NAMALWA (cell line): ENCODE results near the gene HOXC9.
A peak's percentile ranks its signal among the peaks of the same experiment; 100 is the strongest.

Experiments used
- DNase-seq: peaks from one replicate; pipeline ENCODE4 v3.0.0-alpha.2; 2015; ENCODE audit warnings: low spot score

Gene HOXC9

GRCh38 chr12:54028314-54029201 lies 28.6 kb downstream of the HOXC9 start, which contains the start of gene HOXC6:
HOXC6 (plus strand) TSS chr12:54028440; CDS start chr12:54028522, 82 bp downstream.
- peak; percentile 56 for DNase-seq

DNA sequence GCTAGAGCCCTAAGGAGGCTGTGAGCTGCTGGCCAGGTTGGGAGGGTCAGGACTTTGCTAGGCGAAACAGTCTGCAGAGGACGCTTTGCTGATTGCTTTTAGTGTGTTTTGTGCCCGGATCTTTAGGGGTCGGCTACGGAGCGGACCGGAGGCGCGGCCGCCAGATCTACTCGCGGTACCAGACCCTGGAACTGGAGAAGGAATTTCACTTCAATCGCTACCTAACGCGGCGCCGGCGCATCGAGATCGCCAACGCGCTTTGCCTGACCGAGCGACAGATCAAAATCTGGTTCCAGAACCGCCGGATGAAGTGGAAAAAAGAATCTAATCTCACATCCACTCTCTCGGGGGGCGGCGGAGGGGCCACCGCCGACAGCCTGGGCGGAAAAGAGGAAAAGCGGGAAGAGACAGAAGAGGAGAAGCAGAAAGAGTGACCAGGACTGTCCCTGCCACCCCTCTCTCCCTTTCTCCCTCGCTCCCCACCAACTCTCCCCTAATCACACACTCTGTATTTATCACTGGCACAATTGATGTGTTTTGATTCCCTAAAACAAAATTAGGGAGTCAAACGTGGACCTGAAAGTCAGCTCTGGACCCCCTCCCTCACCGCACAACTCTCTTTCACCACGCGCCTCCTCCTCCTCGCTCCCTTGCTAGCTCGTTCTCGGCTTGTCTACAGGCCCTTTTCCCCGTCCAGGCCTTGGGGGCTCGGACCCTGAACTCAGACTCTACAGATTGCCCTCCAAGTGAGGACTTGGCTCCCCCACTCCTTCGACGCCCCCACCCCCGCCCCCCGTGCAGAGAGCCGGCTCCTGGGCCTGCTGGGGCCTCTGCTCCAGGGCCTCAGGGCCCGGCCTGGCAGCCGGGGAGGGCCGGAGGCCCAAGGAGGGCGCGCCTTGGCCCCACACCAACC lies 29.8 kb downstream of the HOXC9 start:
- no peak for DNase-seq

DNA sequence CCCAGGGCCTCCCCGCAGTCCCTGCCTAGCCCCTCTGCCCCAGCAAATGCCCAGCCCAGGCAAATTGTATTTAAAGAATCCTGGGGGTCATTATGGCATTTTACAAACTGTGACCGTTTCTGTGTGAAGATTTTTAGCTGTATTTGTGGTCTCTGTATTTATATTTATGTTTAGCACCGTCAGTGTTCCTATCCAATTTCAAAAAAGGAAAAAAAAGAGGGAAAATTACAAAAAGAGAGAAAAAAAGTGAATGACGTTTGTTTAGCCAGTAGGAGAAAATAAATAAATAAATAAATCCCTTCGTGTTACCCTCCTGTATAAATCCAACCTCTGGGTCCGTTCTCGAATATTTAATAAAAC lies 30.5 kb downstream of the HOXC9 start:
- no peak for DNase-seq

GRCh38 chr12:54030889-54031471 lies 31.0 kb downstream of the HOXC9 start:
- DNase-seq: no peak

- DNase-seq: no peak
These were observed 31.5 kb downstream of the HOXC9 start for GRCh38 chr12:54031480-54031879.

DNA sequence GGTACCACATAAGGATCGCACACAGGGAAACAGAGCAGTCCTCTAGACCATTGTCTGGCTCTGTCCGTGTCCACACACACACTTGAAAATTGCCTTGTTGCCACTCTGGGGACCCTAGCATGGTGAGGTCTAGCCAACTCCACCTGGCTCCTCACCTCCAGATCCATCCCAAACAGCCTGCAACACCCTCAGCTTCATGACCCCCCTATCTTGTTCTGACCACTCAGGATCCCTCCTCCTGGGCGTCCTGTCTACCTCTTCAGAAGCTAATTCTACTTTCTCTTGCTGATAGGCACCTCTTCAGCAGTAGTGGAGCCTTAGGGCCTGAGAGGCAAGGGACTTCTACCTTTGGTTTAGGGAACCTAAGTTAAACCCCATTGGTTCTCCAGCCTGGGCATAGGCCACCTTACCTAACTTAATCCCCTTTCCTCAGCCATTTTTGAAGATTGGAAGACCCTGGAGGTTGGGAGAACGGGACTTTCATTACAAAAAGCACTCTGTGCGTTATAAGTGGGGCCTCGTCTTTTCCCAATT lies 32.2 kb downstream of the HOXC9 start:
- no peak for DNase-seq

DNA sequence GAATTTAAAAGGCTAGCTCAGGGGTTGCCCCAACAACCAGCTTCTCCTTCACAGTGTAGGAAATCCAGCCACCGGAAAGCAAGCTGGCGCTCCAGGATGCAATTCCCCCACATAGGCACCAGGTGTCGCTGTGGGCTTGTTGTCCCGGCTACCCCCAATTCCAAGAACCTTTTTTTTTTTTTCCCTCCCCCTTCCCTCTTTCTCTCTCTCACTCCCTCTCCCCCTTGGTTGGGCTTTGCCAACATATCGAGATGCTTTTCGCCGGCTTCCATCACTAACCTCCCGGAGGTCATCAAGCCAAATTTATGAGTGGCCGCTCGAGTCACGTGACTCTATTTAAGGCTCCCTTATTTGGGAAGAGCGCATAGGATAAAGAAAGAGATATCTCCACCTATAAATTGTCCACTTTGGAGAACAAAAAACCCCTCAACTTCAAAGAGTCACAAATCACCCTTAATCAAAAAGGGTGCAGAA lies 32.7 kb downstream of the HOXC9 start, which contains the start of gene HOXC5:
HOXC5 (plus strand) TSS at position 424 of the 474 bp plus-strand sequence. CDS start 73 bp downstream, outside the sequence.
- DNase-seq: peak; percentile 73

DNA sequence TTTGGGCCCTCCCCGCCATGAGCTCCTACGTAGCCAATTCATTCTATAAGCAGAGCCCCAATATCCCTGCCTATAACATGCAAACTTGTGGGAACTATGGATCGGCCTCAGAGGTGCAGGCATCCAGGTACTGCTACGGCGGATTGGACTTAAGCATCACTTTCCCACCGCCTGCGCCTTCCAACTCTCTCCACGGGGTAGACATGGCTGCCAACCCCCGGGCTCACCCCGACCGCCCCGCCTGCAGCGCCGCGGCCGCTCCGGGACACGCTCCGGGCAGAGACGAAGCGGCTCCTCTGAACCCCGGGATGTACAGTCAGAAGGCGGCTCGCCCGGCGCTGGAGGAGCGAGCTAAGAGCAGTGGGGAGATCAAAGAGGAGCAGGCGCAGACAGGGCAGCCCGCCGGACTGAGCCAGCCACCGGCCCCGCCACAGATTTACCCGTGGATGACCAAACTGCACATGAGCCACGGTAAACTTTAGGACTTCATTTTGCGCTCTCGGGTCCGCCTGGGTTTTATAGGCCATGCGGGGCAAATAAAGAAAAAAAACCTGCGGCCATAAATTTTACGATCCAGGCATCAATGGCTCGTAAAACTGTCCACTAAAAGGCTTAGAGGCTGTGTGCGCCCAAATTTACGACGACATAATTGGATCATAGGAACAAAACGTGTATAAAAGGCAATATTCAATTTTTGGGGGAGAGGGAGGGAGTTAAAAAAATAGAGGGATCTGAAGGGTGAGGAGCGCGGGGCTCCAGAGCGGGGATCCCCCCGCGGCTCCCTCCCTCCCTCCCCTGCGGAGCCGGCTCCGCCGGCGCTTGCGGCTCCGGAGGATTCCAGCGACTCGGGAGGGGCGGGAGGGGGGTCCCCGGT lies 33.4 kb downstream of the HOXC9 start:
- no peak for DNase-seq

GRCh38 chr12:54033980-54034784 lies 34.2 kb downstream of the HOXC9 start:
- no peak for DNase-seq

DNA sequence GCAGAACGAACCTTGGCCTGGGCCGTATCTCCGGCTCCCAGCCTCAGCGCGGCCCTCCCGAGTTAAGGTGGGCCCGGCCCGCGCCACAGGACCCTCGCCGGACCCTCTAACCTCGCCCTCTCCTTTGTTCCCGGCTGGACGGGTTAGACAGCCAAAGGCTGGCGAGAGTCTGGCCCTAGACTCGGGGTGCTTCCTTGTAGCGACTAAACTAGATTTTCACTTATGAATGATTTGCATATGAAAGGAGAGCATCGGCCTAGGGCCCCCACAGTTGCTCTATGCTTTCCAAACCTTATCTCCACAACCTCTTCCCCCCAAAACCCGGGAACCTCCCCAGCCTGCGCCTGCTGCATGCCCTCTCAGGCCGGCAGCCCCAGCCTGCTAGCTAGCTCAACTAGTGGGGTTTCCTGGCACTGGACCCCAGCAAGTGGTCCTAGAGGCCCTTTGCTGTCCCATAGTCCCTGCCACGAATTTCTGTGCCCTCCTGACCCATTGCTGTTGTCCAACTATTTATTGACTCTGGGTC lies 34.9 kb downstream of the HOXC9 start:
- DNase-seq: no peak

DNA sequence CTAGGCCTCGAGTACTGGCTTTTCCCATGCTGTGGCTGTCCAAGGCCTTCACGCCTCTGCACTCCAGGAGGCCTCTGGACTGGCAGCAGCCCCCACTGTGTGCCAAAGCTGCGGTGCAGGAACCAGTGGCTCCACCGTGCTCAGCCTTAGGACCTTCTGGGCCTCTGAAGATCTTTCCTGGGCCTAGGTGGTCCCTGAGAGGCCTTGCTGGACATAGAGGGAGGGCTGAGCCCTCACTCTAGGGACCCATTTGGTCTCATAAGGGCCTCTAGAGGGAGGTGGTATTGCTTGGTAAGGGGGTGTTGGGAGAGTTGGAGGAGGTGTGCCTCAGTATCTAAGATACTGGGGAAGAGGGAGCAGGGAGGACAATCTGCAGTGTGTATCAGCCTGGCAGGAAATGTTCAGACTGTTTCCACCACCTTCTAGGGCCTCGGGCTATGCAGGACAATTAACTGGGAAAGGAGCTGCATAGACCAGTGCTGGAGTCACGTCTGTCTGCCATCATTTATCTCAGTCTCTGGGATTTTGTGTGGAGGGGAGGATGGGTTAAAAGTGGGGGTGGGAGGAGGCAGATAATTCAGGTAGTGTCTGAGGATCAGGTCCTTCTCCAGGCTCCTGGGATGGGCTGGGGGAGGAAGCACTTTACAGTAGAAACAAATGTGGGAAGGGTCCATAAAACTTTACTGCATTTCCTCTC lies 35.8 kb downstream of the HOXC9 start:
- DNase-seq: no peak

DNA sequence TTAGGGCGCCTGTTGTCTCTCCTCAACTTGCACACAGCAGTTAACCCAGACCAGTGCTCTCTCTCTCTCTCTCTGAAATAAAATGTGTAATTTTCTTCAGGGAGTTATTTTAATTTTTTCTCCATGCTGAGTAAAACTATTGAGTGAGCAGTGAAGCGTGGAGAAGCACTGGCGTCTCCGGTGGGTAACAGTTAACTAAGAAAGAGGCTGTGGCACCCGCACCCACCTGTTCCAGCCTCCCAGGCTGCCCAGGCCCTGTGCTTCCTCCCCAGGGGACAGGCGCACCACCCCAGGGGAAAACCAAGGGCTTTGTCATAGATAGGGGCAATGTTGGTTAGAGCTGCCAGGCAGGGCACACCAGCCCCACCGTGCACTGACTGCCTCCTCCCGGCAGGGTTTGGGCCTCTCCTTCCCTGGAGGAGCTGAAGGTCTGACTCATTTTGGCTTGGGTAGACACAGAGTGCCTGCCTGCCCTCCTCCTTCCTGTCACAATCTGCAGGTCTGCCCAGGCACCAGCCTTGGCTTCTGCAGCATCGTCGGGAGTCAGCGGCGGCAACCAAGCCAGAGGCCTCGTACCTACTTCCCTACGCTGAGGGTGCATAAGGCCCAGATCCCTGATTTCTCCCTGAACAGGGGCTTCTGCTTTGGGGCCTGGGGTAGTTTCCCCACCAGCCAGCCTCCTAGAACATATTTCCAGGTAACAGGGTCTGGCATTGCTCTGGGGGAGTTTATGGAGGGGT lies 36.8 kb downstream of the HOXC9 start:
- peak; percentile 53 for DNase-seq

- DNase-seq: no peak
These were observed 37.7 kb downstream of the HOXC9 start for GRCh38 chr12:54037360-54038283.

DNA sequence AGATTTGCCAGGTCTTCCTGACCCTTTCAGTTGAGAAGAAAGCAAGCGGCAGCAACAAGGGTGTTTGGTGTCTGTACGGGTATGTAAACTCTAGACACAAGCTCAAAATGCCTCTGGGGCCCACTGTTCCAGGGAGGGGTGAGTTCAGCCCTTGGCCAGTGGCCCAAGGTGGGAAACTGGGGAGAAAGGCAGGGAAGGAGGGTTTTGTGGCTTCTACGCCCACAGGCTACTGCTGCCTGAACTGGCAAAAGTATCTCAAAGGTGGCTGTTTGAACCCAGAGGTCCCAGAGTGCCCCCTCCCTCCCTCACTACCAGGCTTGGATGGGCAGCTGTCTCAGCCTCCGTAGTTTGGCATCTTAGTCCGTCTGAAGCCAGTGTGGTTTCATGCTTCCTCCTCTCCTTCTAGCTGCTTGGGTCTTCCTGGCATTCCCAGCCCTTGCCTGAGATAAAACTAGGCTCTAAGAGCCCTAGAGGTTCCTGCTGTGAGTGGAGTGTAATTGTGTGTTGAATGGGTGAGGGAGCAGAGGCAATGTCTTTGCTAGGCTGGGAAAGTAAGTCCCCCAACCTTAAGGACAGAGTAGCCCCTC lies 38.4 kb downstream of the HOXC9 start:
- no peak for DNase-seq

GRCh38 chr12:54038871-54039414 lies 39.0 kb downstream of the HOXC9 start:
- DNase-seq: no peak

DNA sequence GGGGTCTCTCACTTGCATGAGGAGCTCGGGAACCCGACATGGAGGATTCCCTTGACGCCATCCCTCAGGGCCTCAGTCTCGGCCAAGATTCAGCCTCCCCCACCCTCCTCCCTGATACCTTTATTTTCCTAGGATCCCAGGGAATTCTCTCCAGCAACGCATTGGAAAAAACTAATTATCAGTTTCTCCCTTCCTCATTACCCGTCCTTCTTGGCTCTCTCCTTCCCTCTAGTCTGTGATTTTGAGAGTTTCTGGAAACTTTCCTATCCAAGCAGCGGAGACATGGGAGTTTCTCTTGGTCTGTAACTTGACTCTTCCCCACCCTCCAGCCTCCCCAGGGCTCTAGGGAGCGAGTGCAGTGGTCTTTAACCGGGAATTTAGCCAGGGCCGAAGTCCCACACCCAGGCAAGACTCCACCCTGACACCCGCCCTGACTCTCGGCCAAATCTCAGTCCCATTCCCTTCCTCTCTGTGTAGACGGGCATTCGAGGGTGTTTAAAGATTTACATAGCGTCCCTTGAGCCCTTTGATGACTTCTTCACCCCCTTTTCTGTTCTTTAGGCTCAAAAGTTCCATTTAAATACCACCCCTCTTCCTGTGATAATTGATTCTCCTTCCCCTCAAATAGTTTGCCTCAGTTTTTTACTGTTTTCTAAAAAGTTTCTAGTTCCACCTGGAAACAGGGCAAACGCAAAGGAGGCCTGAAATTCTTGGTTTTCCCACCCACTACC lies 39.6 kb downstream of the HOXC9 start:
- no peak for DNase-seq
